Endothelial cell of umbilical vein (primary cell): ENCODE results near the gene ANGPTL2. TPM values are rescaled to one million over a fixed set of nuclear protein-coding genes. Genes with fewer than 3 reads are reported as not detected.

Source experiments
- BruUV-seq: library from RNA; stranded (reverse); fragments of 400-500 nt; replicated peaks from 2 replicates; lab custom pipeline; 2021; lab: Mats Ljungman, UMichigan
- CTCF ChIA-PET: fragments of 300-600, 350-600 bp; sonication (Branson Sonifier 250); formaldehyde crosslinking; loops from one replicate; lab custom pipeline; 2021; ENCODE audit warnings: antibody characterized with exemption, inconsistent platforms; lab: Charles Lee
- POLR2A ChIA-PET: fragments of 300-600, 350-600 bp; sonication (Branson Sonifier 250); formaldehyde crosslinking; loops from one replicate; lab custom pipeline; 2021; ENCODE audit warnings: antibody characterized with exemption, inconsistent platforms; lab: Charles Lee
- DNase-seq: peaks from one replicate; pipeline ENCODE4 v3.0.0-alpha.2; 2011; ENCODE audit warnings: low read depth, low spot score
- FAIRE-seq: peaks from 2 replicates; lab custom pipeline; 2011; peaks lifted over from hg19 to GRCh38; lab: Jason Lieb, UNC
- H2AFZ ChIP-seq: 2 replicates; pipeline ENCODE4 v1.6.0; 2012; ENCODE audit warnings: low read depth, low read length, control low read depth, inconsistent platforms
- H3K27ac ChIP-seq: 2 replicates; pipeline ENCODE4 v1.5.1; 2011; ENCODE audit warnings: low read depth, mild to moderate bottlenecking, control low read depth, low read length, moderate library complexity; ENCODE audit not compliant: insufficient read depth
- H3K27me3 ChIP-seq, 2 experiments: 2 replicates each; pipeline versions ENCODE4 v1.6.0 to v1.6.1; 2011; ENCODE audit warnings: low read length in 2 of 2, mixed read lengths in 1 of 2; ENCODE audit not compliant: control insufficient read depth in 2 of 2, insufficient read depth in 2 of 2
- H3K36me3 ChIP-seq, 2 experiments: 2 replicates in 1 of 2; 3 replicates in 1 of 2; pipeline ENCODE4 v1.5.1; 2011; ENCODE audit warnings: low read length in 2 of 2, mild to moderate bottlenecking in 1 of 2, moderate library complexity in 1 of 2; ENCODE audit not compliant: control insufficient read depth in 2 of 2, insufficient read depth in 2 of 2; ENCODE audit errors: extremely low read depth in 1 of 2
- H3K4me1 ChIP-seq: 3 replicates; pipeline ENCODE4 v1.5.1; 2011; ENCODE audit warnings: mild to moderate bottlenecking, low read length; ENCODE audit not compliant: control insufficient read depth, insufficient read depth; ENCODE audit errors: extremely low read depth
- H3K4me2 ChIP-seq: 2 replicates; pipeline ENCODE4 v1.6.1; 2011; ENCODE audit warnings: low read length, control low read depth, mixed read lengths; ENCODE audit not compliant: insufficient read depth
- H3K4me3 ChIP-seq, 3 experiments: fragments of 200-600 bp in 1 of 3; sonication (generic), shearing (Covaris generic) in 1 of 3; replicated peaks in 1 of 3; 2 replicates each; pipeline ENCODE4 v1.5.1; 2011 to 2016; ENCODE audit warnings: control low read depth in 3 of 3, low read length in 3 of 3, mild to moderate bottlenecking in 2 of 3, inconsistent platforms in 1 of 3, low read depth in 1 of 3, moderate library complexity in 1 of 3; ENCODE audit not compliant: insufficient read depth in 1 of 3
- H3K79me2 ChIP-seq: 2 replicates; pipeline ENCODE4 v1.6.0; 2012; ENCODE audit warnings: low read length, inconsistent platforms; ENCODE audit not compliant: control insufficient read depth, insufficient read depth
- H3K9ac ChIP-seq: replicated peaks from 2 replicates; pipeline ENCODE3; 2011; ENCODE audit warnings: low read length, control low read depth; ENCODE audit not compliant: insufficient read depth; ENCODE audit errors: extremely low read depth
- H3K9me1 ChIP-seq: replicated peaks from 3 replicates; pipeline ENCODE4 v1.6.0; 2011; ENCODE audit warnings: mild to moderate bottlenecking, low read length; ENCODE audit not compliant: control insufficient read depth, insufficient read depth; ENCODE audit errors: extremely low read depth
- H3K9me3 ChIP-seq: replicated peaks from 2 replicates; pipeline ENCODE4 v1.5.1; 2012; ENCODE audit warnings: low read length, inconsistent platforms; ENCODE audit not compliant: control insufficient read depth, insufficient read depth
- H4K20me1 ChIP-seq: replicated peaks from 2 replicates; pipeline ENCODE3; 2011; ENCODE audit warnings: mild to moderate bottlenecking, low read length; ENCODE audit not compliant: control insufficient read depth, insufficient read depth; ENCODE audit errors: extremely low read depth
- CTCF ChIP-seq, 2 donors: IDR thresholded peaks; 1 replicate in 1 of 2; 2 replicates in 1 of 2; pipeline ENCODE4 v1.5.1; 2011; ENCODE audit warnings: low read length in 2 of 2, mild to moderate bottlenecking in 2 of 2, moderate library complexity in 2 of 2, control low read depth in 1 of 2, inconsistent platforms in 1 of 2, low read depth in 1 of 2; ENCODE audit not compliant: insufficient read depth in 1 of 2; ENCODE audit errors: extremely low read depth in 1 of 2
- EZH2 ChIP-seq: IDR thresholded peaks from 2 replicates; pipeline ENCODE4 v1.6.1; 2012; ENCODE audit warnings: borderline replicate concordance, low read depth, mild to moderate bottlenecking, moderate library complexity, low read length, inconsistent platforms; ENCODE audit not compliant: severe bottlenecking
- FOS ChIP-seq: IDR thresholded peaks from 2 replicates; pipeline ENCODE4 v1.6.1; 2011; ENCODE audit warnings: mild to moderate bottlenecking, low read length, moderate library complexity, borderline replicate concordance; ENCODE audit not compliant: insufficient read depth
- JUN ChIP-seq: IDR thresholded peaks from 2 replicates; pipeline ENCODE4 v1.6.1; 2011; ENCODE audit warnings: borderline replicate concordance, low read depth; ENCODE audit not compliant: insufficient read length, insufficient read depth
- MAX ChIP-seq: IDR thresholded peaks from 2 replicates; pipeline ENCODE4 v1.6.1; 2011; ENCODE audit not compliant: insufficient read depth, insufficient read length
- dilution Hi-C: fragments of 300-500 bp; cut with MboI; formaldehyde crosslinking; loops from one replicate; pipeline ENCODE4 v1.15.0; 2019; ENCODE audit warnings: low sequenced_read_pairs; ENCODE audit not compliant: extremely low pct_ligation_motif_present
- intact Hi-C: fragments of 100-400 bp; cut with micrococcal nuclease; formaldehyde crosslinking; loops from one replicate; pipeline ENCODE4 v1.10.0; 2022
- polyA plus RNA-seq, 4 experiments: library from polyadenylated mRNA; depleted of rRNA in 3 of 4; stranded (reverse) in 3 of 4; unstranded in 1 of 4; fragments of >200 nt; gene quantifications; 2 replicates each; pipeline versions ENCODE4 v1.2.1 to v1.2.3, GENCODE V29; 2011 to 2012; ENCODE audit warnings: missing spikeins in 1 of 4
- total RNA-seq: library from RNA; stranded (reverse); gene quantifications from 2 replicates; pipeline ENCODE4 v1.2.3, GENCODE V29; 2021

The ANGPTL2 gene
- total and polyA plus RNA-seq, 2 donors (not counting 3 experiments of a cell fraction or from before 2014, with no cell fraction given): 15.1 to 24.5 TPM

- DNase-seq (peak; percentile 67), FAIRE-seq (no peak)
- dilution Hi-C loops: no loop called here
- POLR2A ChIA-PET: no interaction called here
- Histone ChIP-seq H2AFZ (no peak overlapping the region), H3K9ac (no peak overlapping the region), H3K9me1 (no peaks in the 10 kb centered on the region), H3K4me3 (no peak overlapping the region), H3K36me3 (no peaks in the 10 kb centered on the region), H3K27me3 (no peaks in the 10 kb centered on the region), H3K4me1 (peaks cover 23% of the 10 kb centered on the region), H3K27ac (no peak overlapping the region), H3K79me2 (no peaks in the 10 kb centered on the region), H3K9me3 (no peaks in the 10 kb centered on the region), H4K20me1 (no peaks in the 10 kb centered on the region), H3K4me2 (no peak overlapping the region)
- TF ChIP-seq FOS (no peak), MAX (no peak), JUN (no peak), CTCF (IDR thresholded peaks at IDR 0.05; ENCODE audit: extremely low read depth in 1 of 2, insufficient read depth in 1 of 2, low read depth in 1 of 2, low read length in 2 of 2) (no peak), EZH2 (no peak)
- intact Hi-C loops: no loop called here
- CTCF ChIA-PET: interaction anchor here (0.7 to 2.0 kb wide), 6 partner anchors 8 to 134 kb away, joined by 3 to 5 read pairs (median 4); no protein-coding TSS in a partner anchor
- BruUV-seq: no TSS peak
Observed at GRCh38 chr9:127074561-127075548, 47.6 kb downstream of the ANGPTL2 start.
